GM21717 (cell line): ENCODE results near the gene ATP5F1C.

ENCODE experiments used
- ATAC-seq: cut with Tn5 transposase; IDR thresholded peaks from one replicate; pipeline ENCODE4 v1.9.1; 2021; ENCODE audit warnings: mild to moderate bottlenecking, moderate library complexity; ENCODE audit not compliant: unreplicated experiment

The ATP5F1C gene

GRCh38 chr10:7836571-7836970 lies 48.6 kb downstream of the ATP5F1C start:
- ATAC-seq, result no peak

GRCh38 chr10:7846591-7846990 lies 58.6 kb downstream of the ATP5F1C start:
- ATAC-seq, result no peak

GRCh38 chr10:7853226-7853842 lies 65.4 kb downstream of the ATP5F1C start:
- ATAC-seq, result no peak

GRCh38 chr10:7853890-7854289 lies 65.9 kb downstream of the ATP5F1C start:
- ATAC-seq, result no peak

GRCh38 chr10:7855205-7855604 lies 67.2 kb downstream of the ATP5F1C start:
- ATAC-seq, result no peak

- ATAC-seq, result no peak
These were observed 68.7 kb downstream of the ATP5F1C start for GRCh38 chr10:7856678-7857077.

GRCh38 chr10:7857262-7857661 lies 69.3 kb downstream of the ATP5F1C start:
- ATAC-seq, result no peak
